GM23338 (cell line): ENCODE data around the gene COL6A1. TPM values are rescaled to one million over a fixed set of nuclear protein-coding genes. Genes with fewer than 3 reads are reported as not detected.

Experiments
- ATAC-seq: fragments of 200-7000 bp; cut with Tn5 transposase; 3 replicates; pipeline ENCODE4 v1.9.1; 2020
- DNase-seq: peaks from one replicate; pipeline ENCODE4 v3.0.0-alpha.2; 2015; ENCODE audit warnings: low spot score
- H2AFZ ChIP-seq: fragments of 200-600 bp; sonication (generic); 2 replicates; pipeline ENCODE4 v1.8.0; 2016; ENCODE audit warnings: antibody characterized with exemption, mild to moderate bottlenecking, moderate library complexity
- H3F3A ChIP-seq: fragments of 200-600 bp; sonication (generic); replicated peaks from 2 replicates; pipeline ENCODE4 v1.8.0; 2017; ENCODE audit warnings: antibody characterized with exemption, mixed run types, low read depth
- H3K27ac ChIP-seq: fragments of 200-600 bp; sonication (generic); 2 replicates; pipeline ENCODE4 v1.6.1; 2016; ENCODE audit warnings: low read depth
- H3K27me3 ChIP-seq: fragments of 200-600 bp; sonication (generic); 2 replicates; pipeline ENCODE4 v1.8.0; 2016; ENCODE audit warnings: mild to moderate bottlenecking, mixed run types, moderate library complexity; ENCODE audit not compliant: insufficient read depth
- H3K36me3 ChIP-seq: fragments of 200-600 bp; sonication (generic); 2 replicates; pipeline ENCODE4 v1.8.0; 2016; ENCODE audit warnings: mild to moderate bottlenecking; ENCODE audit not compliant: insufficient read depth
- H3K4me1 ChIP-seq: fragments of 200-600 bp; sonication (generic); 2 replicates; pipeline ENCODE4 v1.8.0; 2016; ENCODE audit warnings: mild to moderate bottlenecking, moderate library complexity; ENCODE audit not compliant: insufficient read depth
- H3K4me2 ChIP-seq: fragments of 200-600 bp; sonication (generic); 2 replicates; pipeline ENCODE4 v1.7.1; 2017; ENCODE audit warnings: mixed run types
- H3K4me3 ChIP-seq: fragments of 200-600 bp; sonication (generic); 2 replicates; pipeline ENCODE4 v1.6.1; 2016; ENCODE audit warnings: mixed run types
- H3K79me2 ChIP-seq: fragments of 200-600 bp; sonication (generic); replicated peaks from 2 replicates; pipeline ENCODE4 v1.8.0; 2017; ENCODE audit warnings: mild to moderate bottlenecking; ENCODE audit not compliant: insufficient read depth
- H3K9me2 ChIP-seq: fragments of 200-600 bp; sonication (generic); 2 replicates; pipeline ENCODE4 v1.8.0; 2017; ENCODE audit not compliant: insufficient read depth
- H4K20me1 ChIP-seq: fragments of 200-600 bp; sonication (generic); replicated peaks from 2 replicates; pipeline ENCODE4 v1.8.0; 2017; ENCODE audit warnings: mild to moderate bottlenecking; ENCODE audit not compliant: insufficient read depth
- H3K27ac Mint-ChIP-seq: 2 replicates; pipeline ENCODE4 v1.8.0; 2020; ENCODE audit warnings: inconsistent platforms, mild to moderate bottlenecking, moderate library complexity, mixed read lengths
- H3K27me3 Mint-ChIP-seq: 3 replicates; pipeline ENCODE4 v1.8.0; 2022; ENCODE audit warnings: low read depth, mild to moderate bottlenecking, moderate library complexity, mixed read lengths, inconsistent platforms; ENCODE audit not compliant: insufficient read depth, poor library complexity
- H3K36me3 Mint-ChIP-seq: 3 replicates; pipeline ENCODE4 v1.8.0; 2021; ENCODE audit warnings: low read depth, mild to moderate bottlenecking, inconsistent platforms, moderate library complexity, mixed read lengths
- H3K4me1 Mint-ChIP-seq: 3 replicates; pipeline ENCODE4 v1.8.0; 2020; ENCODE audit warnings: mild to moderate bottlenecking, inconsistent platforms, mixed read lengths
- H3K4me3 Mint-ChIP-seq: 3 replicates; pipeline ENCODE4 v1.8.0; 2021; ENCODE audit warnings: moderate library complexity, mild to moderate bottlenecking, inconsistent platforms, mixed read lengths
- H3K9me3 Mint-ChIP-seq: 3 replicates; pipeline ENCODE4 v1.8.0; 2020; ENCODE audit warnings: moderate library complexity, mild to moderate bottlenecking, inconsistent platforms, mixed read lengths
- POLR2AphosphoS5 ChIP-seq: IDR thresholded peaks from 2 replicates; pipeline ENCODE4 v1.6.1; 2016; ENCODE audit warnings: antibody characterized with exemption, low read depth
- STAT1 ChIP-seq: IDR thresholded peaks from one replicate; pipeline ENCODE4 v1.6.1; 2016; ENCODE audit warnings: antibody characterized with exemption; ENCODE audit not compliant: unreplicated experiment
- ZNF114 ChIP-seq: fragments of 250-450 bp; sonication (Bioruptor Pico); IDR thresholded peaks from 2 replicates; pipeline ENCODE4 v1.5.0; 2020; ENCODE audit warnings: mild to moderate bottlenecking, moderate library complexity
- ZNF331 ChIP-seq: fragments of 250-450 bp; sonication (Bioruptor Pico); IDR thresholded peaks from 2 replicates; pipeline ENCODE4 v1.5.0; 2020; ENCODE audit warnings: low read depth, mild to moderate bottlenecking, moderate library complexity
- ZNF462 ChIP-seq: fragments of 250-450 bp; sonication (Bioruptor Pico); IDR thresholded peaks from 2 replicates; pipeline ENCODE4 v1.5.0; 2020; ENCODE audit warnings: mild to moderate bottlenecking, moderate library complexity
- polyA plus RNA-seq: library from polyadenylated mRNA; unstranded; fragments of >200 nt; fragmentation: Nextera tagmentation; extraction: Ambion mirVana; gene quantifications from 2 replicates; pipeline ENCODE4 v1.2.1, GENCODE V29; 2016
- total RNA-seq: library from RNA; depleted of rRNA; stranded (reverse); fragments of >200 nt; shearing (Covaris generic); gene quantifications from 2 replicates; pipeline ENCODE4 v1.2.3, GENCODE V29; 2014
- TF ChIP-seq, protein P1 (sequence below): IDR thresholded peaks from one replicate; pipeline ENCODE4 v1.6.1; 2018; ENCODE audit warnings: antibody characterized with exemption; ENCODE audit not compliant: unreplicated experiment

Gene COL6A1
- total and polyA plus RNA-seq, 2 experiments from 2014 or later = 76.0 to 180 TPM

DNA sequence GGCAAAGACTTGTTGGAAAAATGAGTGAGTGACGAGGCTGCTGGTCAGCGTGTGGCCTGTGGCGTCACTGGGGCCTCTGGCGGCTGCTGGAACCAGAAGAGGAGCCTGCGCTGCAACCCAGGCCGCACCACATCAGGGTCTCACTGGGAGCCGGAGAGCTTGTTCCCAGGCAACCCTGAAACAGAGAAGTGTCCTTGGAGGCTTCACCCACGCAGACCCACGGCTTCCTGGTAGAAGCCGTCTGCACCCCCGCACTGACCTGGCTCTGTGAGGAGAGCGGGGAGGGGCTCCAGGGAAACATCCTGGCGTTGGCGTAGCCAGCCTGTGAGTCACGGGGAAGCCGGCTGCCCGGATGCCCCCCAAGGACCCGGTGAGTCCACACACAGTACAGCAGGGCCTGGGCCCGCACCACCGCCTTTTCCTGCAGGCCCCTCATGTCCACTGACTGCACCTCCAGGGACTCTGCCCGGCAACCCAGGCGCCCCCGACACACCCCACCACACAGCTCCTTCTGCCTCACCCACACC lies 57.4 kb downstream of the COL6A1 start:
- Histone ChIP-seq H3K27ac (no peak overlapping the region), H3F3A (no peaks in the 10 kb centered on the region), H2AFZ (peak overlapping the region; percentile 69), H3K4me1 (peaks cover 4% of the 10 kb centered on the region; the same call in 1 of the 2 replicates), H3K27me3 (no peaks in the 10 kb centered on the region), H3K9me2 (no peaks in the 10 kb centered on the region), H4K20me1 (no peaks in the 10 kb centered on the region), H3K4me3 (no peak overlapping the region), H3K79me2 (no peaks in the 10 kb centered on the region), H3K36me3 (no peaks in the 10 kb centered on the region), H3K4me2 (no peak overlapping the region)
- Mint-ChIP-seq H3K4me1 (peaks cover 24% of the 10 kb centered on the region), H3K27me3 (peaks cover 6% of the 10 kb centered on the region), H3K4me3 (no peak overlapping the region), H3K9me3 (peaks cover 2% of the 10 kb centered on the region; the same call in 1 of the 3 replicates), H3K36me3 (peaks cover 3% of the 10 kb centered on the region; the same call in 2 of the 3 replicates), H3K27ac (no peak overlapping the region)
- ATAC-seq (peak; percentile 28), DNase-seq (no peak)
- TF ChIP-seq, protein P1, sequence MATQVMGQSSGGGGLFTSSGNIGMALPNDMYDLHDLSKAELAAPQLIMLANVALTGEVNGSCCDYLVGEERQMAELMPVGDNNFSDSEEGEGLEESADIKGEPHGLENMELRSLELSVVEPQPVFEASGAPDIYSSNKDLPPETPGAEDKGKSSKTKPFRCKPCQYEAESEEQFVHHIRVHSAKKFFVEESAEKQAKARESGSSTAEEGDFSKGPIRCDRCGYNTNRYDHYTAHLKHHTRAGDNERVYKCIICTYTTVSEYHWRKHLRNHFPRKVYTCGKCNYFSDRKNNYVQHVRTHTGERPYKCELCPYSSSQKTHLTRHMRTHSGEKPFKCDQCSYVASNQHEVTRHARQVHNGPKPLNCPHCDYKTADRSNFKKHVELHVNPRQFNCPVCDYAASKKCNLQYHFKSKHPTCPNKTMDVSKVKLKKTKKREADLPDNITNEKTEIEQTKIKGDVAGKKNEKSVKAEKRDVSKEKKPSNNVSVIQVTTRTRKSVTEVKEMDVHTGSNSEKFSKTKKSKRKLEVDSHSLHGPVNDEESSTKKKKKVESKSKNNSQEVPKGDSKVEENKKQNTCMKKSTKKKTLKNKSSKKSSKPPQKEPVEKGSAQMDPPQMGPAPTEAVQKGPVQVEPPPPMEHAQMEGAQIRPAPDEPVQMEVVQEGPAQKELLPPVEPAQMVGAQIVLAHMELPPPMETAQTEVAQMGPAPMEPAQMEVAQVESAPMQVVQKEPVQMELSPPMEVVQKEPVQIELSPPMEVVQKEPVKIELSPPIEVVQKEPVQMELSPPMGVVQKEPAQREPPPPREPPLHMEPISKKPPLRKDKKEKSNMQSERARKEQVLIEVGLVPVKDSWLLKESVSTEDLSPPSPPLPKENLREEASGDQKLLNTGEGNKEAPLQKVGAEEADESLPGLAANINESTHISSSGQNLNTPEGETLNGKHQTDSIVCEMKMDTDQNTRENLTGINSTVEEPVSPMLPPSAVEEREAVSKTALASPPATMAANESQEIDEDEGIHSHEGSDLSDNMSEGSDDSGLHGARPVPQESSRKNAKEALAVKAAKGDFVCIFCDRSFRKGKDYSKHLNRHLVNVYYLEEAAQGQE = no peak
- TF ChIP-seq ZNF331 (CRISPR knock-in tag) = no peak

GRCh38 chr21:46039891-46040660 lies 58.5 kb downstream of the COL6A1 start:
- Histone ChIP-seq H3F3A (no peaks in the 10 kb centered on the region), H3K4me3 (no peak overlapping the region), H3K4me1 (peaks cover 4% of the 10 kb centered on the region; the same call in 1 of the 2 replicates), H3K4me2 (no peak overlapping the region), H3K9me2 (no peaks in the 10 kb centered on the region), H3K36me3 (no peaks in the 10 kb centered on the region), H3K79me2 (no peaks in the 10 kb centered on the region), H3K27me3 (no peaks in the 10 kb centered on the region), H2AFZ (no peak overlapping the region), H3K27ac (no peak overlapping the region), H4K20me1 (no peaks in the 10 kb centered on the region)
- no peak overlapping the region for H3K27ac Mint-ChIP-seq
- DNase-seq (no peak), ATAC-seq (no peak)
- peaks cover 2% of the 10 kb centered on the region; the same call in 1 of the 3 replicates for H3K9me3 Mint-ChIP-seq
- no peak overlapping the region for H3K4me3 Mint-ChIP-seq
- peaks cover 6% of the 10 kb centered on the region for H3K27me3 Mint-ChIP-seq
- H3K4me1 Mint-ChIP-seq = peaks cover 24% of the 10 kb centered on the region
- H3K36me3 Mint-ChIP-seq = peaks cover 3% of the 10 kb centered on the region; the same call in 2 of the 3 replicates
- TF ChIP-seq POLR2AphosphoS5 (no peak), ZNF462 (CRISPR knock-in tag) (no peak), ZNF114 (CRISPR knock-in tag) (no peak), STAT1 (no peak)
- TF ChIP-seq, protein P1 = no peak
